HEK293T (cell line): ENCODE data around the gene PLA2G1B.

ENCODE experiments used
- ARNT ChIP-seq: fragments of 450-650 bp; IDR thresholded peaks from 2 replicates; pipeline ENCODE4 v1.6.1; 2017; ENCODE audit warnings: mild to moderate bottlenecking
- BHLHE40 ChIP-seq: fragments of 450-650 bp; IDR thresholded peaks from 2 replicates; pipeline ENCODE4 v1.6.1; 2016; ENCODE audit warnings: mild to moderate bottlenecking, moderate library complexity, borderline replicate concordance
- ELF4 ChIP-seq: fragments of 450-650 bp; IDR thresholded peaks from 2 replicates; pipeline ENCODE4 v1.6.1; 2017; ENCODE audit warnings: antibody characterized with exemption
- FOXA1 ChIP-seq: fragments of 450-650 bp; IDR thresholded peaks from 2 replicates; pipeline ENCODE4 v1.6.1; 2016; ENCODE audit warnings: mild to moderate bottlenecking
- FOXK2 ChIP-seq: fragments of 450-650 bp; IDR thresholded peaks from 2 replicates; pipeline ENCODE4 v1.6.1; 2016; ENCODE audit warnings: mild to moderate bottlenecking
- FOXM1 ChIP-seq: fragments of 450-650 bp; IDR thresholded peaks from 2 replicates; pipeline ENCODE4 v1.6.1; 2017; ENCODE audit warnings: mild to moderate bottlenecking, borderline replicate concordance
- HDGF ChIP-seq: fragments of 450-650 bp; IDR thresholded peaks from 2 replicates; pipeline ENCODE4 v1.6.1; 2017; ENCODE audit warnings: antibody characterized with exemption, borderline replicate concordance
- L3MBTL2 ChIP-seq: fragments of 450-650 bp; conservative IDR thresholded peaks from 2 replicates; pipeline ENCODE4 v1.6.1; 2016; ENCODE audit warnings: mild to moderate bottlenecking
- NFRKB ChIP-seq: fragments of 450-650 bp; IDR thresholded peaks from 2 replicates; pipeline ENCODE4 v1.6.1; 2016; ENCODE audit warnings: mild to moderate bottlenecking, moderate library complexity
- PKNOX1 ChIP-seq: fragments of 450-650 bp; IDR thresholded peaks from 2 replicates; pipeline ENCODE4 v1.6.1; 2016
- SP1 ChIP-seq: fragments of 450-650 bp; IDR thresholded peaks from 2 replicates; pipeline ENCODE4 v1.6.1; 2017
- SUZ12 ChIP-seq: fragments of 450-650 bp; IDR thresholded peaks from 2 replicates; pipeline ENCODE4 v1.6.1; 2016; ENCODE audit warnings: mild to moderate bottlenecking
- TARDBP ChIP-seq: fragments of 450-650 bp; IDR thresholded peaks from 2 replicates; pipeline ENCODE4 v1.6.1; 2016
- ZNF384 ChIP-seq: fragments of 450-650 bp; IDR thresholded peaks from 2 replicates; pipeline ENCODE4 v1.6.1; 2016

GRCh38 chr12:120292411-120292660 lies 35.2 kb downstream of the PLA2G1B start:
- no peak for TF ChIP-seq SUZ12
- no peak for TF ChIP-seq SP1
- no peak for TF ChIP-seq NFRKB
- TF ChIP-seq TARDBP = no peak
- TF ChIP-seq ELF4 = no peak
- no peak for TF ChIP-seq FOXM1
- TF ChIP-seq FOXK2 = no peak
- no peak for TF ChIP-seq BHLHE40
- TF ChIP-seq FOXA1 = no peak
- TF ChIP-seq ZNF384 = no peak
- TF ChIP-seq ARNT = no peak
- no peak for TF ChIP-seq L3MBTL2
- TF ChIP-seq HDGF = no peak
- no peak for TF ChIP-seq PKNOX1
